Breast epithelium (tissue), 4 donors: ENCODE data around the gene GAGE1. TPM values are rescaled to one million over a fixed set of nuclear protein-coding genes. Genes with fewer than 3 reads are reported as not detected.
A peak's percentile ranks its signal among the peaks of the same experiment; 100 is the strongest.
"Not testable (repeated sequence)": the region's sequence is repeated elsewhere in the genome, so short reads cannot be mapped to it uniquely, and the experiment has no call there.

ENCODE experiments used
- DNase-seq, 2 donors: peaks; one replicate each; pipeline ENCODE4 v3.0.0-alpha.2; 2019; ENCODE audit warnings: low spot score in 2 of 2
- H3K27ac ChIP-seq, 2 donors: fragments of 200-600 bp; sonication (generic) in 1 of 2; one replicate each; pipeline ENCODE4 v1.5.1; 2016 to 2019; ENCODE audit warnings: mild to moderate bottlenecking in 1 of 2
- H3K27me3 ChIP-seq, 2 donors: fragments of 200-600 bp; sonication (generic) in 1 of 2; one replicate each; pipeline versions ENCODE4 v1.5.1 to v1.6.0; 2017 to 2019; ENCODE audit warnings: control low read depth in 1 of 2, mild to moderate bottlenecking in 1 of 2
- H3K36me3 ChIP-seq: fragments of 200-600 bp; one replicate; pipeline ENCODE4 v1.5.1; 2019
- H3K4me1 ChIP-seq, 2 donors: fragments of 200-600 bp; sonication (generic); one replicate each; pipeline ENCODE4 v1.5.1; 2016 to 2019; ENCODE audit warnings: control low read depth in 1 of 2
- H3K4me3 ChIP-seq, 3 donors: fragments of 200-600 bp; sonication (generic); 1 replicate in 2 of 3; 2 replicates in 1 of 3; pipeline ENCODE4 v1.5.1; 2016 to 2019; ENCODE audit warnings: mild to moderate bottlenecking in 3 of 3, moderate library complexity in 2 of 3
- H3K9me3 ChIP-seq, 2 donors: fragments of 200-600 bp; sonication (generic) in 1 of 2; one replicate each; pipeline ENCODE4 v1.5.1; 2016 to 2019; ENCODE audit warnings: control low read depth in 1 of 2
- intact Hi-C: fragments of 100-400 bp; cut with DNase I; formaldehyde crosslinking; loops from one replicate; pipeline ENCODE4 v1.15.1; 2023; ENCODE audit warnings: low total_unique reads
- total RNA-seq, 3 donors: library from RNA; depleted of rRNA; stranded (reverse); fragments of >200 nt; gene quantifications; one replicate each; pipeline ENCODE4 v1.1.0, GENCODE V29; 2016

The GAGE1 gene, protein sequence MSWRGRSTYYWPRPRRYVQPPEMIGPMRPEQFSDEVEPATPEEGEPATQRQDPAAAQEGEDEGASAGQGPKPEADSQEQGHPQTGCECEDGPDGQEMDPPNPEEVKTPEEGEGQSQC
- not detected for total RNA-seq

GRCh38 chrX:49598720-49599119 lies at the start of gene GAGE1:
TSS of gene GAGE1 (plus strand) at chrX:49599020. CDS start at chrX:49600175, 1,155 bp downstream.
- H3K27ac ChIP-seq, intact Hi-C loops, H3K4me1 ChIP-seq, H3K9me3 ChIP-seq, H3K4me3 ChIP-seq, DNase-seq, H3K36me3 ChIP-seq, H3K27me3 ChIP-seq: not testable (repeated sequence)

DNA sequence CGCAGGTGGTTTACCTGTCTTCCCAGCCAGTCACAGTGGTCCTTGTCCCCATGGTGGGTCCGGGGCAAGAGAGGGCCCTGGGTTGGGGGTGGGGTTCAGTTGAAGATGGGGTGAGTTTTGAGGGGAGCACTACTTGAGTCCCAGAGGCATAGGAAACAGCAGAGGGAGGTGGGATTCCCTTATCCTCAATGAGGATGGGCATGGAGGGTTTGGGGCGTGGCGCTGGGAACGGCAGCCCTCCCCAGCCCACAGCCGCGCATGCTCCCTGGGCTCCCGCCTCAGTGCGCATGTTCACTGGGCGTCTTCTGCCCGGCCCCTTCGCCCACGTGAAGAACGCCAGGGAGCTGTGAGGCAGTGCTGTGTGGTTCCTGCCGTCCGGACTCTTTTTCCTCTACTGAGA lies 47.8 kb upstream of the GAGE1 start, which contains the start of gene GAGE12E:
GAGE12E (plus strand) TSS at position 301 of the 400 bp plus-strand sequence. CDS start 1,155 bp downstream, outside the sequence.
- H3K9me3 ChIP-seq, H3K36me3 ChIP-seq, H3K27me3 ChIP-seq, DNase-seq, H3K4me3 ChIP-seq, H3K4me1 ChIP-seq, H3K27ac ChIP-seq, intact Hi-C loops: not testable (repeated sequence)

DNA sequence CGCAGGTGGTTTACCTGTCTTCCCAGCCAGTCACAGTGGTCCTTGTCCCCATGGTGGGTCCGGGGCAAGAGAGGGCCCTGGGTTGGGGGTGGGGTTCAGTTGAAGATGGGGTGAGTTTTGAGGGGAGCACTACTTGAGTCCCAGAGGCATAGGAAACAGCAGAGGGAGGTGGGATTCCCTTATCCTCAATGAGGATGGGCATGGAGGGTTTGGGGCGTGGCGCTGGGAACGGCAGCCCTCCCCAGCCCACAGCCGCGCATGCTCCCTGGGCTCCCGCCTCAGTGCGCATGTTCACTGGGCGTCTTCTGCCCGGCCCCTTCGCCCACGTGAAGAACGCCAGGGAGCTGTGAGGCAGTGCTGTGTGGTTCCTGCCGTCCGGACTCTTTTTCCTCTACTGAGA lies 38.3 kb upstream of the GAGE1 start, which contains the start of gene GAGE12F:
GAGE12F (plus strand) TSS at position 301 of the 400 bp plus-strand sequence. CDS start 1,155 bp downstream, outside the sequence.
- H3K4me1 ChIP-seq, H3K27me3 ChIP-seq, intact Hi-C loops, H3K9me3 ChIP-seq, H3K36me3 ChIP-seq, H3K27ac ChIP-seq, H3K4me3 ChIP-seq, DNase-seq: not testable (repeated sequence)

DNA sequence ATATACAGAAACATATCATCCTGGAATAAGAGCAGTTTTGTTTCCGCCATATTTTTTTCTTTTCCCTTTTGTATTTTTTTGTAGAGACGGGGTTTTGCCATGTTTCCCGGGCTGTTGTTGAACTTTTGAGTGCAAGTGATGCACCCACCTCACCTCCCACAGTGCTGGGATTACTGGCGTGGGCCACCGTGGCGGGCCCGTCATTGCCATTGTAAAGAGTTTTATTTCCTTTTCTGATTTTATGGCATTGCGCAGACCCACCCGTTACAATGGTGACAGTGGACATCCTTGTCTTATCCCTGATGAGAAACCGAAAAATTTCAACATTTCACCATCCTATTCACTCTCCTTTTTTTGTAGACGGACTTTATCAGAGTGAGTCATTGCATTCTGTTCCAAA lies 30.1 kb upstream of the GAGE1 start:
- peak in 1 of 2 donors; percentile 16 for DNase-seq
- intact Hi-C loops, H3K4me1 ChIP-seq, H3K36me3 ChIP-seq, H3K27me3 ChIP-seq, H3K9me3 ChIP-seq, H3K27ac ChIP-seq, H3K4me3 ChIP-seq: not testable (repeated sequence)

DNA sequence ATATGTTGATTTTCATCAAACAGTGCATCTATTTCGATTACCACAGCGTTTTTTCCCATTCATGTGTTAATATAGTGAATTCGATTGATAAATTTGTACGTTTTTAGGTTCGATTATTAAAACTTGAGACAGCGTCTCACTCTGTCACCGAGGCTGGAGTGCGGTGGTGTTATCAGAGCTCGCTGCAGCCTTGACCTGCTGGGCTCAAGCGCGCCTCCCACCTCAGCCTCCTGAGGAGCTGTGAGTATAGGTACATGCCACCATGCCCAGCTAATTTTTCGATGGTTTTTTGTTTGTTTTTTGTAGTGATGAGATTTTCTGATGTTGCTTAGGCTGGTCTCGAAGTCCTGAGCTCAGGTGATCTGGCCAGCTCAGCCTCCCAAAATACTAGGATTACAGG lies 29.7 kb upstream of the GAGE1 start:
- not testable (repeated sequence) for DNase-seq

DNA sequence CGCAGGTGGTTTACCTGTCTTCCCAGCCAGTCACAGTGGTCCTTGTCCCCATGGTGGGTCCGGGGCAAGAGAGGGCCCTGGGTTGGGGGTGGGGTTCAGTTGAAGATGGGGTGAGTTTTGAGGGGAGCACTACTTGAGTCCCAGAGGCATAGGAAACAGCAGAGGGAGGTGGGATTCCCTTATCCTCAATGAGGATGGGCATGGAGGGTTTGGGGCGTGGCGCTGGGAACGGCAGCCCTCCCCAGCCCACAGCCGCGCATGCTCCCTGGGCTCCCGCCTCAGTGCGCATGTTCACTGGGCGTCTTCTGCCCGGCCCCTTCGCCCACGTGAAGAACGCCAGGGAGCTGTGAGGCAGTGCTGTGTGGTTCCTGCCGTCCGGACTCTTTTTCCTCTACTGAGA lies 28.7 kb upstream of the GAGE1 start, which contains the start of gene GAGE12G:
GAGE12G (plus strand) TSS at position 301 of the 400 bp plus-strand sequence. CDS start 1,155 bp downstream, outside the sequence.
- H3K27ac ChIP-seq, intact Hi-C loops, H3K9me3 ChIP-seq, H3K27me3 ChIP-seq, DNase-seq, H3K4me3 ChIP-seq, H3K4me1 ChIP-seq, H3K36me3 ChIP-seq: not testable (repeated sequence)

More for the DNA sequence above, 29.7 kb upstream of the GAGE1 start:
- H3K36me3 ChIP-seq, H3K9me3 ChIP-seq, H3K4me3 ChIP-seq, intact Hi-C loops, H3K4me1 ChIP-seq, H3K27me3 ChIP-seq, H3K27ac ChIP-seq: not testable (repeated sequence)

- H3K27me3 ChIP-seq, H3K4me1 ChIP-seq, H3K27ac ChIP-seq, H3K36me3 ChIP-seq, DNase-seq, intact Hi-C loops, H3K9me3 ChIP-seq, H3K4me3 ChIP-seq: not testable (repeated sequence)
Observed at GRCh38 chrX:49579649-49580048, 19.2 kb upstream of the GAGE1 start, which contains the start of gene GAGE12H. TSS of gene GAGE12H (plus strand) at chrX:49579949. CDS start at chrX:49581104, 1,155 bp downstream.

DNA sequence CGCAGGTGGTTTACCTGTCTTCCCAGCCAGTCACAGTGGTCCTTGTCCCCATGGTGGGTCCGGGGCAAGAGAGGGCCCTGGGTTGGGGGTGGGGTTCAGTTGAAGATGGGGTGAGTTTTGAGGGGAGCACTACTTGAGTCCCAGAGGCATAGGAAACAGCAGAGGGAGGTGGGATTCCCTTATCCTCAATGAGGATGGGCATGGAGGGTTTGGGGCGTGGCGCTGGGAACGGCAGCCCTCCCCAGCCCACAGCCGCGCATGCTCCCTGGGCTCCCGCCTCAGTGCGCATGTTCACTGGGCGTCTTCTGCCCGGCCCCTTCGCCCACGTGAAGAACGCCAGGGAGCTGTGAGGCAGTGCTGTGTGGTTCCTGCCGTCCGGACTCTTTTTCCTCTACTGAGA lies 9.6 kb upstream of the GAGE1 start, which contains the start of gene GAGE2A:
GAGE2A (plus strand) TSS at position 301 of the 400 bp plus-strand sequence. CDS start 1,155 bp downstream, outside the sequence.
- H3K27me3 ChIP-seq, intact Hi-C loops, H3K4me3 ChIP-seq, H3K9me3 ChIP-seq, H3K27ac ChIP-seq, H3K4me1 ChIP-seq, DNase-seq, H3K36me3 ChIP-seq: not testable (repeated sequence)

- H3K4me3 ChIP-seq, H3K27me3 ChIP-seq, H3K36me3 ChIP-seq, H3K4me1 ChIP-seq, H3K27ac ChIP-seq, H3K9me3 ChIP-seq, intact Hi-C loops: not testable (repeated sequence)
- DNase-seq: peak in 1 of 2 donors; percentile 48
Observed at GRCh38 chrX:49589769-49590478, 8.9 kb upstream of the GAGE1 start.

DNA sequence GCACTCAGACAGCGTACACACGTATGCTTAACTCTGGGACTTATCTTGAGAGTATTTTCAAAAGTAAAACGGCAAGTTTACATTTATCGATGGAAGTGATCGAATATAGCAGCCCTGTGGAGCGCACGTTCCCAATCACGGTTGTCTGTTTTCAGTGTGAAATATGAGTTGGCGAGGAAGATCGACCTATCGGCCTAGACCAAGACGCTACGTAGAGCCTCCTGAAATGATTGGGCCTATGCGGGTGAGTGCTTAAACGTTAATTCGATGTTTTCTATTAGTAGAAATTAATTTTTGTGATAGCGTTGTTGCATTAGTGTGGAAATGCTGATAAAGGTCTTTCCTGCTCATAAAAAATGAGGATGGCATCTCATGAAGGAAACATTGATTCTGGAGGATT lies 8.3 kb upstream of the GAGE1 start:
- H3K9me3 ChIP-seq, H3K4me3 ChIP-seq, DNase-seq, H3K27me3 ChIP-seq, H3K4me1 ChIP-seq, H3K36me3 ChIP-seq, H3K27ac ChIP-seq, intact Hi-C loops: not testable (repeated sequence)
